ENCODE results near the gene MOBP.

- TF ChIP-seq JUND (IDR thresholded peaks at IDR 0.05) (no peak), GABPA (IDR thresholded peaks at IDR 0.05 in 1 of 2, conservative IDR thresholded peaks at IDR 0.05 in 1 of 2) (no peak), CTCF (IDR thresholded peaks at IDR 0.05; ENCODE audit: low read depth, low read length, missing input control) (no peak), HNF4G (IDR thresholded peaks at IDR 0.05) (no peak), RAD21 (IDR thresholded peaks at IDR 0.05) (no peak), YY1 (IDR thresholded peaks at IDR 0.05) (no peak), NR2F2 (IDR thresholded peaks at IDR 0.05) (no peak), MAX (IDR thresholded peaks at IDR 0.05) (no peak), HNF4A (conservative IDR thresholded peaks at IDR 0.05) (no peak), TAF1 (conservative IDR thresholded peaks at IDR 0.05) (no peak), REST (IDR thresholded peaks at IDR 0.05) (no peak), FOXA2 (IDR thresholded peaks at IDR 0.05) (no peak)
Measured at GRCh38 chr3:39467394-39468107, at the start of gene MOBP.
